ENCODE results near the gene POC1A.

POC1A gene

GRCh38 chr3:52067046-52067445, 87.2 kb downstream of the POC1A start:
- DNase-seq (ENCODE audit: low spot score) = no peak

- no peak for DNase-seq (ENCODE audit: low spot score)
Observed at GRCh38 chr3:52065264-52065756, 88.9 kb downstream of the POC1A start.

GRCh38 chr3:52064561-52064960, 89.7 kb downstream of the POC1A start:
- DNase-seq (ENCODE audit: low spot score) = no peak

GRCh38 chr3:52063026-52063723, 91.0 kb downstream of the POC1A start:
- DNase-seq (ENCODE audit: low spot score) = no peak

- no peak for DNase-seq (ENCODE audit: low spot score)
Observed at GRCh38 chr3:52062505-52062904, 91.7 kb downstream of the POC1A start.

- no peak for DNase-seq (ENCODE audit: low spot score)
Observed at GRCh38 chr3:52061121-52061910, 92.9 kb downstream of the POC1A start.

- DNase-seq (ENCODE audit: low spot score) = no peak
Observed at GRCh38 chr3:52059781-52060180, 94.4 kb downstream of the POC1A start.

- DNase-seq (ENCODE audit: low spot score) = no peak
Observed at GRCh38 chr3:52057812-52058495, 96.3 kb downstream of the POC1A start.

GRCh38 chr3:52056968-52057811, 97.0 kb downstream of the POC1A start:
- peak; percentile 96 for DNase-seq (ENCODE audit: low spot score)

GRCh38 chr3:52056521-52056967, 97.7 kb downstream of the POC1A start, which contains the start of gene DUSP7:
Gene DUSP7, minus strand, starts transcription at chr3:52056571. Its CDS starts 205 bp downstream, at chr3:52056366.
- DNase-seq (ENCODE audit: low spot score) = peak; percentile 64

GRCh38 chr3:52055537-52056351, 98.5 kb downstream of the POC1A start:
- DNase-seq (ENCODE audit: low spot score) = peak; percentile 44

- DNase-seq (ENCODE audit: low spot score) = peak; percentile 16
Observed at GRCh38 chr3:52054661-52055511, 99.3 kb downstream of the POC1A start.

- no peak for DNase-seq (ENCODE audit: low spot score)
Observed at GRCh38 chr3:52053307-52054304, 100.6 kb downstream of the POC1A start.

- DNase-seq (ENCODE audit: low spot score) = no peak
Observed at GRCh38 chr3:52052831-52053306, 101.4 kb downstream of the POC1A start.

- DNase-seq (ENCODE audit: low spot score) = no peak
Observed at GRCh38 chr3:52051444-52051843, 102.8 kb downstream of the POC1A start.

GRCh38 chr3:52050571-52050970, 103.7 kb downstream of the POC1A start:
- DNase-seq (ENCODE audit: low spot score) = no peak

- no peak for DNase-seq (ENCODE audit: low spot score)
Observed at GRCh38 chr3:52049503-52049902, 104.7 kb downstream of the POC1A start.

GRCh38 chr3:52047295-52047960, 106.8 kb downstream of the POC1A start:
- no peak for DNase-seq (ENCODE audit: low spot score)
